SH-SY5Y (cell line): ENCODE measurements around the gene ABI2.

ENCODE experiments used
- GATA2 ChIP-seq: IDR thresholded peaks from 2 replicates; pipeline ENCODE4 v1.6.1; 2011; ENCODE audit warnings: mild to moderate bottlenecking, low read depth, low read length
- GATA3 ChIP-seq: IDR thresholded peaks from 2 replicates; pipeline ENCODE4 v1.6.1; 2011; ENCODE audit warnings: low read depth, mild to moderate bottlenecking, low read length, moderate library complexity

- TF ChIP-seq GATA2 (no peak), GATA3 (no peak)
Observed at GRCh38 chr2:203436496-203436895, 108.3 kb downstream of the ABI2 start.
